Karpas-422 (cell line): Measurements from ENCODE around the gene REV3L. TPM values are rescaled to one million over a fixed set of nuclear protein-coding genes. Genes with fewer than 3 reads are reported as not detected.

ENCODE experiments used
- DNase-seq: peaks from one replicate; pipeline ENCODE4 v3.0.0-alpha.2; 2015
- H2AFZ ChIP-seq: fragments of 200-600 bp; sonication (generic); 2 replicates; pipeline ENCODE4 v1.6.1; 2014; ENCODE audit warnings: antibody characterized with exemption, low read length, mixed read lengths
- H3K27ac ChIP-seq: fragments of 200-600 bp; sonication (generic); 2 replicates; pipeline ENCODE4 v1.5.1; 2014; ENCODE audit warnings: mild to moderate bottlenecking, low read length, moderate library complexity
- H3K27me3 ChIP-seq: fragments of 200-600 bp; sonication (generic); 2 replicates; pipeline ENCODE4 v1.6.1; 2014; ENCODE audit warnings: low read length, mixed read lengths
- H3K36me3 ChIP-seq: fragments of 200-600 bp; sonication (generic); 2 replicates; pipeline ENCODE4 v1.6.1; 2014; ENCODE audit warnings: low read length, mixed read lengths; ENCODE audit not compliant: insufficient read depth
- H3K4me1 ChIP-seq: fragments of 200-600 bp; sonication (generic); 2 replicates; pipeline ENCODE4 v1.6.1; 2014; ENCODE audit warnings: mild to moderate bottlenecking, low read length, mixed read lengths
- H3K4me2 ChIP-seq: fragments of 200-600 bp; sonication (generic); 2 replicates; pipeline ENCODE4 v1.6.1; 2014; ENCODE audit warnings: low read length, low read depth, mild to moderate bottlenecking; ENCODE audit not compliant: poor library complexity, severe bottlenecking
- H3K4me3 ChIP-seq: fragments of 200-600 bp; sonication (generic); 2 replicates; pipeline ENCODE4 v1.5.1; 2014; ENCODE audit warnings: mild to moderate bottlenecking, antibody characterized with exemption, low read length, mixed read lengths
- H3K79me2 ChIP-seq: fragments of 200-600 bp; sonication (generic); 2 replicates; pipeline ENCODE4 v1.6.1; 2014; ENCODE audit warnings: mild to moderate bottlenecking, low read length, mixed read lengths
- H3K9ac ChIP-seq: fragments of 200-600 bp; sonication (generic); 2 replicates; pipeline ENCODE4 v1.6.0; 2014; ENCODE audit warnings: low read length
- H3K9me2 ChIP-seq: fragments of 200-600 bp; sonication (generic), shearing (Covaris generic); replicated peaks from 2 replicates; pipeline ENCODE4 v1.6.0; 2014; ENCODE audit warnings: mild to moderate bottlenecking, low read length, moderate library complexity; ENCODE audit not compliant: insufficient read depth
- H3K9me3 ChIP-seq: fragments of 300-700, 200-600 bp; sonication (generic); 2 replicates; pipeline ENCODE4 v1.6.1; 2014; ENCODE audit warnings: low read length, mixed read lengths
- H4K20me1 ChIP-seq: fragments of 200-600 bp; sonication (generic); 2 replicates; pipeline ENCODE4 v1.6.1; 2014; ENCODE audit warnings: mild to moderate bottlenecking, antibody characterized with exemption, low read length, low read depth; ENCODE audit not compliant: insufficient read depth
- total RNA-seq: library from RNA; depleted of rRNA; stranded (reverse); fragments of >200 nt; shearing (Covaris generic); gene quantifications from 2 replicates; pipeline ENCODE4 v1.2.3, GENCODE V29; 2014; ENCODE audit warnings: low replicate concordance

Gene REV3L
- total RNA-seq, 1 experiment from 2014 or later = 64.4 TPM

GRCh38 chr6:111399626-111400025 lies 83.4 kb downstream of the REV3L start:
- no peak overlapping the region for H3K4me3 ChIP-seq
- no peak overlapping the region for H3K27ac ChIP-seq
- H3K9me2 ChIP-seq = 0 out of 2 replicates have a peak, but pooled peaks cover 3% of the 10 kb centered on the region
- H3K9me3 ChIP-seq = no peaks in the 10 kb centered on the region
- no peak overlapping the region for H3K9ac ChIP-seq
- no peak overlapping the region for H2AFZ ChIP-seq
- no peaks in the 10 kb centered on the region for H4K20me1 ChIP-seq
- H3K27me3 ChIP-seq = no peaks in the 10 kb centered on the region
- H3K36me3 ChIP-seq = peaks cover 74% of the 10 kb centered on the region
- H3K4me1 ChIP-seq = no peaks in the 10 kb centered on the region; the same call in 1 of the 2 replicates
- H3K4me2 ChIP-seq = no peak overlapping the region
- peaks cover 61% of the 10 kb centered on the region for H3K79me2 ChIP-seq
- no peak for DNase-seq

GRCh38 chr6:111388681-111389080 lies 94.3 kb downstream of the REV3L start:
- H3K4me3 ChIP-seq = no peak overlapping the region
- peaks cover 57% of the 10 kb centered on the region for H3K36me3 ChIP-seq
- peaks cover 42% of the 10 kb centered on the region for H3K79me2 ChIP-seq
- H3K9me3 ChIP-seq = no peaks in the 10 kb centered on the region
- no peak overlapping the region for H3K9ac ChIP-seq
- H3K4me2 ChIP-seq = no peak overlapping the region
- H3K27ac ChIP-seq = no peak overlapping the region
- H3K27me3 ChIP-seq = no peaks in the 10 kb centered on the region
- H2AFZ ChIP-seq = no peak overlapping the region
- no peaks in the 10 kb centered on the region; the same call in 1 of the 2 replicates for H3K9me2 ChIP-seq
- no peaks in the 10 kb centered on the region for H3K4me1 ChIP-seq
- DNase-seq = no peak
- H4K20me1 ChIP-seq = no peaks in the 10 kb centered on the region

- peaks cover 51% of the 10 kb centered on the region; the same call in 1 of the 2 replicates for H3K36me3 ChIP-seq
- H3K4me2 ChIP-seq = no peak overlapping the region
- DNase-seq = no peak
- no peaks in the 10 kb centered on the region; the same call in 1 of the 2 replicates for H3K9me2 ChIP-seq
- no peaks in the 10 kb centered on the region for H3K4me1 ChIP-seq
- no peak overlapping the region for H3K4me3 ChIP-seq
- H3K9me3 ChIP-seq = no peaks in the 10 kb centered on the region
- no peak overlapping the region for H3K9ac ChIP-seq
- no peaks in the 10 kb centered on the region for H4K20me1 ChIP-seq
- H3K27me3 ChIP-seq = no peaks in the 10 kb centered on the region
- no peak overlapping the region for H2AFZ ChIP-seq
- peaks cover 43% of the 10 kb centered on the region for H3K79me2 ChIP-seq
- no peak overlapping the region for H3K27ac ChIP-seq
These were observed 100.3 kb downstream of the REV3L start for GRCh38 chr6:111382476-111383294.

GRCh38 chr6:111381728-111382127 lies 101.3 kb downstream of the REV3L start:
- Histone ChIP-seq H4K20me1 (no peaks in the 10 kb centered on the region), H3K9me3 (no peaks in the 10 kb centered on the region), H3K27me3 (no peaks in the 10 kb centered on the region), H3K4me2 (no peak overlapping the region), H3K9me2 (no peaks in the 10 kb centered on the region; the same call in 1 of the 2 replicates), H3K79me2 (peaks cover 39% of the 10 kb centered on the region), H2AFZ (no peak overlapping the region), H3K36me3 (peaks cover 50% of the 10 kb centered on the region; the same call in 1 of the 2 replicates), H3K9ac (no peak overlapping the region), H3K27ac (no peak overlapping the region), H3K4me1 (no peaks in the 10 kb centered on the region), H3K4me3 (no peak overlapping the region)
- DNase-seq = no peak

- no peaks in the 10 kb centered on the region for H3K27me3 ChIP-seq
- H3K9ac ChIP-seq = no peak overlapping the region
- no peak overlapping the region for H2AFZ ChIP-seq
- H3K4me3 ChIP-seq = no peak overlapping the region
- no peaks in the 10 kb centered on the region for H3K4me1 ChIP-seq
- H3K36me3 ChIP-seq = peaks cover 53% of the 10 kb centered on the region; the same call in 1 of the 2 replicates
- H3K4me2 ChIP-seq = no peak overlapping the region
- no peak overlapping the region for H3K27ac ChIP-seq
- no peak for DNase-seq
- H3K9me2 ChIP-seq = no peaks in the 10 kb centered on the region; the same call in 1 of the 2 replicates
- H4K20me1 ChIP-seq = no peaks in the 10 kb centered on the region
- H3K9me3 ChIP-seq = no peaks in the 10 kb centered on the region
- H3K79me2 ChIP-seq = peaks cover 37% of the 10 kb centered on the region
These were observed 101.9 kb downstream of the REV3L start for GRCh38 chr6:111381123-111381522.

- Histone ChIP-seq H3K4me2 (no peak overlapping the region), H3K36me3 (peaks cover 56% of the 10 kb centered on the region), H4K20me1 (no peaks in the 10 kb centered on the region), H3K79me2 (peaks cover 27% of the 10 kb centered on the region), H3K4me3 (no peak overlapping the region), H2AFZ (no peak overlapping the region), H3K27ac (no peak overlapping the region), H3K4me1 (no peaks in the 10 kb centered on the region), H3K9me2 (no peaks in the 10 kb centered on the region; the same call in 1 of the 2 replicates), H3K9ac (no peak overlapping the region), H3K27me3 (no peaks in the 10 kb centered on the region), H3K9me3 (no peaks in the 10 kb centered on the region)
- DNase-seq = no peak
These were observed 103.2 kb downstream of the REV3L start for GRCh38 chr6:111379831-111380230.

- Histone ChIP-seq H3K4me2 (no peak overlapping the region), H3K36me3 (peaks cover 58% of the 10 kb centered on the region), H3K27ac (no peak overlapping the region), H2AFZ (no peak overlapping the region), H3K9me2 (no peaks in the 10 kb centered on the region), H3K27me3 (no peaks in the 10 kb centered on the region), H3K79me2 (peaks cover 22% of the 10 kb centered on the region; the same call in 1 of the 2 replicates), H3K4me1 (no peaks in the 10 kb centered on the region), H3K9ac (no peak overlapping the region), H3K4me3 (no peak overlapping the region), H3K9me3 (no peaks in the 10 kb centered on the region), H4K20me1 (no peaks in the 10 kb centered on the region)
- DNase-seq = no peak
These were observed 103.7 kb downstream of the REV3L start for GRCh38 chr6:111379302-111379701.

GRCh38 chr6:111377558-111378120 lies 105.4 kb downstream of the REV3L start:
- Histone ChIP-seq H3K9ac (no peak overlapping the region), H3K4me2 (no peak overlapping the region), H4K20me1 (no peaks in the 10 kb centered on the region), H3K4me1 (no peaks in the 10 kb centered on the region), H2AFZ (no peak overlapping the region), H3K27me3 (no peaks in the 10 kb centered on the region), H3K79me2 (peaks cover 16% of the 10 kb centered on the region), H3K27ac (no peak overlapping the region), H3K4me3 (no peak overlapping the region), H3K36me3 (peaks cover 54% of the 10 kb centered on the region), H3K9me3 (no peaks in the 10 kb centered on the region), H3K9me2 (no peaks in the 10 kb centered on the region)
- no peak for DNase-seq
